ENCODE results near the gene IPO8. TPM values are rescaled to one million over a fixed set of nuclear protein-coding genes. Genes with fewer than 3 reads are reported as not detected.

IPO8 gene
- total and polyA plus RNA-seq, 9 donors = 15.7 to 49.6 (median 44.3) TPM

DNA sequence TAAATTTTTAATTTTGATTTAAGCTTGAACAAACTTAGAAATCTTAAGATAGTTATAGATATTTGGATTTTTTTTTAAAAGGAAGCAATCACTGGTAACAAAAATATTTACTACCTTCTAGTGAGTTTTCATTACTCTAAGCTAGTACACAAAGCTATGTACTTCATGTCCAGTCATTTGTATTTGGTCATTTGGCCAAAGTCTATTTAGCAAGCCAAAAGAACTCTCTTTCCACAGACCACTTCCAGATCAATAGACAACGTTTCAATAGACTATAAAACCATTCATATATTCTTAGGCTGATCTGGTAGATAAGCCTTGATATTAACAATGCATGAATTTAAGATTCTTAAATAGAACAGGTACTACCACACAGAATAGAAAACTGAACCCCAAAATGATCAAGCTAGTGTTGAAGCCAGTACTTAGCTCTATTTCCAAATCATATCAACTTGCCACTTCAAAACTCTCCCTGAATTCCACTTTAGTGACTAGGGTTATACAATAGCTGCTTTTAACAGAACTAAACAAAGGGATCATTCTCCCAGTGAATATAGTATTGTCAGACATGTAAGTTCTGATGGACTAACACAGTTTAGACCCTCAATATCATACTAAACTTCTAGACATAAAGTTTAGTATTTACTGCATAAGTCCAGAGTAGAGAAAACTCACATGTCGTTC is 37.4 kb upstream of the IPO8 start:
- Histone ChIP-seq H3K27me3 (no peaks in the 10 kb centered on the region), H3K27ac (no peak overlapping the region), H3K4me1 (ENCODE audit: insufficient read depth) (no peaks in the 10 kb centered on the region), H3K9me3 (no peaks in the 10 kb centered on the region), H3K4me3 (no peak overlapping the region), H3K36me3 (no peaks in the 10 kb centered on the region)
- intact Hi-C loops (cut with DNase I) = no loop called here
- TF ChIP-seq, protein P1, sequence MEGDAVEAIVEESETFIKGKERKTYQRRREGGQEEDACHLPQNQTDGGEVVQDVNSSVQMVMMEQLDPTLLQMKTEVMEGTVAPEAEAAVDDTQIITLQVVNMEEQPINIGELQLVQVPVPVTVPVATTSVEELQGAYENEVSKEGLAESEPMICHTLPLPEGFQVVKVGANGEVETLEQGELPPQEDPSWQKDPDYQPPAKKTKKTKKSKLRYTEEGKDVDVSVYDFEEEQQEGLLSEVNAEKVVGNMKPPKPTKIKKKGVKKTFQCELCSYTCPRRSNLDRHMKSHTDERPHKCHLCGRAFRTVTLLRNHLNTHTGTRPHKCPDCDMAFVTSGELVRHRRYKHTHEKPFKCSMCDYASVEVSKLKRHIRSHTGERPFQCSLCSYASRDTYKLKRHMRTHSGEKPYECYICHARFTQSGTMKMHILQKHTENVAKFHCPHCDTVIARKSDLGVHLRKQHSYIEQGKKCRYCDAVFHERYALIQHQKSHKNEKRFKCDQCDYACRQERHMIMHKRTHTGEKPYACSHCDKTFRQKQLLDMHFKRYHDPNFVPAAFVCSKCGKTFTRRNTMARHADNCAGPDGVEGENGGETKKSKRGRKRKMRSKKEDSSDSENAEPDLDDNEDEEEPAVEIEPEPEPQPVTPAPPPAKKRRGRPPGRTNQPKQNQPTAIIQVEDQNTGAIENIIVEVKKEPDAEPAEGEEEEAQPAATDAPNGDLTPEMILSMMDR (IDR thresholded peaks at IDR 0.05) = no peak
- no peak for TF ChIP-seq EP300 (IDR thresholded peaks at IDR 0.05)
- TF ChIP-seq POLR2A (IDR thresholded peaks at IDR 0.05) = no peak
- WGBS, 3 donors = 80 to 94% (median 93%) methylated on average over 2 of the region's 2 CpGs
- no peak for DNase-seq

DNA sequence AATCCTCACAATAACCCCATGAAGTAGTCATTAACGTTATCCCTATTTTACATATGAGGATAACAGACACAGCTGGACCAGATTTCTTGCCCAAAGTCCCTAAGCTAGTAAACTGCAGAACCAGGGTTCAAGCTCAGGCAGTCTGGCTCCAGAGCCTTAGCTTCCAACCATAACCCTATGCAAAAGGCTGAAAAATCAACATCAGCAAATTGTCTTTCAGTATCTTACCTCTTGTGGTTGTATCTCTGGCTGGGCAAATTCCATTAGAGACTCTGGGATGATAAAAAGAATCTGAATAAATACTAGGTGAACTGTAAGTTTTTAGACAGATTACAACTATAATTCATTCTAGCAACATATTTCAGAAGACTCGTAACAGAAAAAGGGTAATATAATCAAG is 34.3 kb upstream of the IPO8 start:
- no peaks in the 10 kb centered on the region for H3K4me1 ChIP-seq (ENCODE audit: insufficient read depth)
- no peak for DNase-seq
- intact Hi-C loops (cut with DNase I) = no loop called here
- 91 to 98% (median 96%) methylated on average over 2 of the region's 2 CpGs for WGBS, 3 donors
- no peaks in the 10 kb centered on the region for H3K27me3 ChIP-seq
- H3K4me3 ChIP-seq = no peak overlapping the region
- TF ChIP-seq, protein P1 (IDR thresholded peaks at IDR 0.05) = no peak
- no peak for TF ChIP-seq POLR2A (IDR thresholded peaks at IDR 0.05)
- TF ChIP-seq EP300 (IDR thresholded peaks at IDR 0.05) = no peak
- no peaks in the 10 kb centered on the region for H3K9me3 ChIP-seq
- no peak overlapping the region for H3K27ac ChIP-seq
- no peaks in the 10 kb centered on the region for H3K36me3 ChIP-seq

DNA sequence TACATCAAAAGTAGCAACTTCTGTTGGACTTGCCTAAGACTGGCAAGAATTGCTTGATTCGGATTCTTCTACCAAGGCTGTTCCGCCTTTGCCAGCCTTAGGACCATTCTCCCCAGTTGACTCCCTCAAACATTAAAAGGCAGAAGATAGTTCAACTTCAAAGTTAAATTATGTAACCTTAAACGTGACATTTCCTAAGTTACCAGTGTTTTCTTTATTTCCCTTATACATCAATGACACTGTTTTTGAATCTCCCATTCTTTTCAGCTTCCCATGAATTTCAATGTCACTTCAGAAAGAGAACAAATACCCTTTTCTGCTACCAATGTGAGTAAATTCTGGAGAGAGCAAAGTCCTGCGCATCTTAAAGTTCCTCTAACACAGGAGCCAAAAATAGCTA is 33.9 kb upstream of the IPO8 start:
- Histone ChIP-seq H3K4me1 (ENCODE audit: insufficient read depth) (no peaks in the 10 kb centered on the region), H3K9me3 (no peaks in the 10 kb centered on the region), H3K36me3 (no peaks in the 10 kb centered on the region), H3K27me3 (no peaks in the 10 kb centered on the region), H3K27ac (no peak overlapping the region), H3K4me3 (no peak overlapping the region)
- no peak for DNase-seq
- no peak for TF ChIP-seq POLR2A (IDR thresholded peaks at IDR 0.05)
- no peak for TF ChIP-seq EP300 (IDR thresholded peaks at IDR 0.05)
- TF ChIP-seq, protein P1 (IDR thresholded peaks at IDR 0.05) = no peak
- 96 to 98% (median 96%) methylated on average over 4 of the region's 4 CpGs for WGBS, 3 donors
- intact Hi-C loops (cut with DNase I) = no loop called here

DNA sequence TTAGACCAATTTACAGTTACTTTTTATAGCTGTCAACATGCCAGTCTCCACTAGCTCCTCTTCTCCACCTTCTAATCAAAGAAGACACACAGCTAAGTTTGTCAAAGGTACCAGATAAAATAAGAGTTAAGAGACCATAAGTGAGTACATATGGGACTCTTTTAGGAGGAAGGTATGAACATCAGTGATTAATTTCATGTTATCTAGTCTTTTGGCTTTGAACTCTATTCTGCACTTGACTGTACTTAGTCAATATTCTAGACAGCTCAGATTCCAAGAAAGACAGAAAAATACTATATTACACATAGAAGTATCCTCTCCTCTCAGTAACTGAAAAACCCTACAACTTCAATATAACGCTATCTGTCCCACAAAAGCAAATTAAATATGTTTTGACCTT is 31.0 kb upstream of the IPO8 start:
- no peaks in the 10 kb centered on the region for H3K36me3 ChIP-seq
- TF ChIP-seq, protein P1 (IDR thresholded peaks at IDR 0.05) = no peak
- DNase-seq = no peak
- H3K9me3 ChIP-seq = no peaks in the 10 kb centered on the region
- H3K27me3 ChIP-seq = no peaks in the 10 kb centered on the region
- 92 to 96% (median 95%) methylated on average over 1 of the region's 1 CpG for WGBS, 3 donors
- intact Hi-C loops (cut with DNase I) = no loop called here
- H3K4me1 ChIP-seq (ENCODE audit: insufficient read depth) = no peaks in the 10 kb centered on the region
- H3K4me3 ChIP-seq = no peak overlapping the region
- H3K27ac ChIP-seq = no peak overlapping the region

All from ovary (tissue), 9 donors.